ACC112 (cell line): ENCODE data around the gene ITSN2.

Experiments used
- H2AFZ ChIP-seq: fragments of 200-600 bp; sonication (generic); one replicate; pipeline ENCODE4 v1.6.0; 2017; ENCODE audit warnings: antibody characterized with exemption, low read length; ENCODE audit not compliant: unreplicated experiment
- H3K27ac ChIP-seq: fragments of 200-600 bp; sonication (generic); 2 replicates; pipeline ENCODE4 v1.5.1; 2014; ENCODE audit warnings: low read depth, mild to moderate bottlenecking, antibody characterized with exemption, low read length, moderate library complexity
- H3K27me3 ChIP-seq: fragments of 200-600 bp; sonication (generic); 2 replicates; pipeline ENCODE4 v1.6.1; 2014; ENCODE audit warnings: mild to moderate bottlenecking, antibody characterized with exemption, low read length, moderate library complexity, mixed read lengths; ENCODE audit not compliant: insufficient read depth
- H3K36me3 ChIP-seq: fragments of 200-600 bp; sonication (generic); 2 replicates; pipeline ENCODE4 v1.6.1; 2016; ENCODE audit warnings: mild to moderate bottlenecking, antibody characterized with exemption, low read length, moderate library complexity, mixed read lengths; ENCODE audit not compliant: insufficient read depth
- H3K4me1 ChIP-seq: fragments of 200-600 bp; sonication (generic); one replicate; pipeline ENCODE4 v1.6.1; 2016; ENCODE audit warnings: low read length, mixed read lengths; ENCODE audit not compliant: insufficient read depth, unreplicated experiment, control insufficient read depth
- H3K4me3 ChIP-seq: fragments of 200-600 bp; sonication (generic); 2 replicates; pipeline ENCODE4 v1.5.1; 2014; ENCODE audit warnings: mild to moderate bottlenecking, low read depth, low read length
- H3K79me2 ChIP-seq: fragments of 200-600 bp; sonication (generic); one replicate; pipeline ENCODE4 v1.6.0; 2016; ENCODE audit warnings: low read length; ENCODE audit not compliant: control insufficient read depth, unreplicated experiment, insufficient read depth

The ITSN2 gene

GRCh38 chr2:24245986-24246776 is 114.2 kb downstream of the ITSN2 start:
- Histone ChIP-seq H3K36me3 (peaks cover 23% of the 10 kb centered on the region; the same call in 1 of the 2 replicates), H2AFZ (no peak overlapping the region), H3K4me1 (no peaks in the 10 kb centered on the region), H3K79me2 (no peaks in the 10 kb centered on the region), H3K4me3 (no peak overlapping the region), H3K27me3 (no peaks in the 10 kb centered on the region), H3K27ac (no peak overlapping the region)

- H3K4me1 ChIP-seq, result no peaks in the 10 kb centered on the region
- no peaks in the 10 kb centered on the region for H3K27me3 ChIP-seq
- H3K4me3 ChIP-seq, result no peak overlapping the region
- no peaks in the 10 kb centered on the region for H3K79me2 ChIP-seq
- no peak overlapping the region for H2AFZ ChIP-seq
- no peak overlapping the region for H3K27ac ChIP-seq
- peaks cover 12% of the 10 kb centered on the region; the same call in 1 of the 2 replicates for H3K36me3 ChIP-seq
These were observed 118.8 kb downstream of the ITSN2 start for GRCh38 chr2:24241528-24241927.

- Histone ChIP-seq H3K27ac (no peak overlapping the region), H3K36me3 (no peaks in the 10 kb centered on the region; the same call in 1 of the 2 replicates), H3K4me3 (no peak overlapping the region), H3K27me3 (no peaks in the 10 kb centered on the region), H2AFZ (no peak overlapping the region), H3K4me1 (no peaks in the 10 kb centered on the region), H3K79me2 (no peaks in the 10 kb centered on the region)
These were observed 120.8 kb downstream of the ITSN2 start for GRCh38 chr2:24239553-24239952.

GRCh38 chr2:24238158-24238557 is 122.2 kb downstream of the ITSN2 start:
- no peak overlapping the region for H3K27ac ChIP-seq
- no peaks in the 10 kb centered on the region; the same call in 1 of the 2 replicates for H3K36me3 ChIP-seq
- no peaks in the 10 kb centered on the region for H3K27me3 ChIP-seq
- H3K4me1 ChIP-seq, result no peaks in the 10 kb centered on the region
- no peak overlapping the region for H3K4me3 ChIP-seq
- no peaks in the 10 kb centered on the region for H3K79me2 ChIP-seq
- H2AFZ ChIP-seq, result no peak overlapping the region

GRCh38 chr2:24237313-24237712 is 123.0 kb downstream of the ITSN2 start:
- no peak overlapping the region for H3K4me3 ChIP-seq
- no peaks in the 10 kb centered on the region for H3K79me2 ChIP-seq
- no peaks in the 10 kb centered on the region for H3K27me3 ChIP-seq
- H2AFZ ChIP-seq, result no peak overlapping the region
- H3K4me1 ChIP-seq, result no peaks in the 10 kb centered on the region
- no peaks in the 10 kb centered on the region; the same call in 1 of the 2 replicates for H3K36me3 ChIP-seq
- H3K27ac ChIP-seq, result no peak overlapping the region

- H2AFZ ChIP-seq, result no peak overlapping the region
- no peak overlapping the region for H3K4me3 ChIP-seq
- H3K36me3 ChIP-seq, result no peaks in the 10 kb centered on the region
- no peaks in the 10 kb centered on the region for H3K79me2 ChIP-seq
- no peak overlapping the region for H3K27ac ChIP-seq
- H3K27me3 ChIP-seq, result no peaks in the 10 kb centered on the region
- H3K4me1 ChIP-seq, result peaks cover 6% of the 10 kb centered on the region
These were observed 127.0 kb downstream of the ITSN2 start for GRCh38 chr2:24233321-24233720.

- Histone ChIP-seq H3K27ac (no peak overlapping the region), H3K79me2 (no peaks in the 10 kb centered on the region), H3K36me3 (no peaks in the 10 kb centered on the region), H3K4me3 (no peak overlapping the region), H2AFZ (no peak overlapping the region), H3K4me1 (peaks cover 6% of the 10 kb centered on the region), H3K27me3 (no peaks in the 10 kb centered on the region)
These were observed 128.9 kb downstream of the ITSN2 start for GRCh38 chr2:24231461-24231881.

- Histone ChIP-seq H2AFZ (no peak overlapping the region), H3K4me3 (no peak overlapping the region), H3K36me3 (no peaks in the 10 kb centered on the region)
These were observed 131.9 kb downstream of the ITSN2 start for GRCh38 chr2:24228470-24228869.

GRCh38 chr2:24225499-24226242 is 134.7 kb downstream of the ITSN2 start:
- no peak overlapping the region for H2AFZ ChIP-seq
- no peak overlapping the region for H3K4me3 ChIP-seq
- H3K27ac ChIP-seq, result no peak overlapping the region
- no peaks in the 10 kb centered on the region for H3K27me3 ChIP-seq
- no peaks in the 10 kb centered on the region for H3K36me3 ChIP-seq
- no peaks in the 10 kb centered on the region for H3K4me1 ChIP-seq
- H3K79me2 ChIP-seq, result no peaks in the 10 kb centered on the region

More at GRCh38 chr2:24228470-24228869, 131.9 kb downstream of the ITSN2 start:
- no peaks in the 10 kb centered on the region for H3K27me3 ChIP-seq
- no peak overlapping the region for H3K27ac ChIP-seq
- H3K4me1 ChIP-seq, result peaks cover 6% of the 10 kb centered on the region
- no peaks in the 10 kb centered on the region for H3K79me2 ChIP-seq

- H3K4me3 ChIP-seq, result no peak overlapping the region
- no peaks in the 10 kb centered on the region for H3K27me3 ChIP-seq
- H2AFZ ChIP-seq, result no peak overlapping the region
- H3K36me3 ChIP-seq, result no peaks in the 10 kb centered on the region
- no peak overlapping the region for H3K27ac ChIP-seq
- no peaks in the 10 kb centered on the region for H3K4me1 ChIP-seq
- H3K79me2 ChIP-seq, result no peaks in the 10 kb centered on the region
These were observed 137.4 kb downstream of the ITSN2 start for GRCh38 chr2:24222946-24223345.
